SIG-M5 (cell line): ENCODE measurements around the gene ABHD12.

Source experiments
- DNase-seq: peaks from one replicate; lab custom pipeline; 2025; lab: John Stamatoyannopoulos, UW

The ABHD12 gene

GRCh38 chr20:25380945-25381614 lies 9.6 kb downstream of the ABHD12 start:
- no peak for DNase-seq

DNA sequence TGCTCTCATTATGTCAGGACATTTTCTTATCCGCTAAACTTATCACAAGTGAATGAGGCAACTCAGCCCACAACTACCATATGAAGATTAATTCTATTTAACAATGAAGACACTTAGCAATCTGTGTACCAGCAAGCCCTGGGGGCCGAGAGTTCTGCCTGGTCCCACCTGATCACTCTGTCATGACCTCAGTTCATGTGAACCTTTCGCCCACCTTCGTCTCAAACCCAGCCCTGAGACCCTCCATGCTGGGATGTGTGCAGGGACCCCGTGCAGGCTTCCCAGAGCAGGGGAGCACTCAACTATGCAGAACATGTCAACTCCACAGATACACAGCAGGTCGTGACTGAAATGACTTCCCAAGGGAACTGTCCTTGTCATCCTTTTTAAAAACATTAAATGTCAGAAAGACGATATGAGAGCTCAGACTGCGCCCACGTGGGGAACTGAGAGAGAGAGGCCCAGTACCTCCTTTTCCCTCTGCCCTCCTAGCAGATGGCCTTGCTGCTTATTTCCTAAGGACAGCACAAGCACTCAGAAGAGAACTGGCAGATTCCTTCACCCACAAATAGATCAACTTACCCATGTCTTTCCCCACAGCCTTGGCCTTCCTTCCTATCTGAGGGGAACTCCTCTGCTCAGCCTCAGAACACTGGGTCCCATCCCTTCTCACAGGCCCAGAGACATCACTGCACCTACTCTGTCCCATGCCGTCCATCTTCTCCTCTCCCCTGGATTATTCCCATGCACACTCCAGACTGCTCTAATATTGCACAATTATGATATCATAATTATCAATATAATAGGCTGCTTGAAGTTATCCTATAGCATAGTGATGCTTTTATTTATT lies 11.5 kb downstream of the ABHD12 start:
- no peak for DNase-seq

- DNase-seq = no peak
Observed at GRCh38 chr20:25378189-25378883, 12.3 kb downstream of the ABHD12 start.

- no peak for DNase-seq
Observed at GRCh38 chr20:25376886-25377285, 13.7 kb downstream of the ABHD12 start.

DNA sequence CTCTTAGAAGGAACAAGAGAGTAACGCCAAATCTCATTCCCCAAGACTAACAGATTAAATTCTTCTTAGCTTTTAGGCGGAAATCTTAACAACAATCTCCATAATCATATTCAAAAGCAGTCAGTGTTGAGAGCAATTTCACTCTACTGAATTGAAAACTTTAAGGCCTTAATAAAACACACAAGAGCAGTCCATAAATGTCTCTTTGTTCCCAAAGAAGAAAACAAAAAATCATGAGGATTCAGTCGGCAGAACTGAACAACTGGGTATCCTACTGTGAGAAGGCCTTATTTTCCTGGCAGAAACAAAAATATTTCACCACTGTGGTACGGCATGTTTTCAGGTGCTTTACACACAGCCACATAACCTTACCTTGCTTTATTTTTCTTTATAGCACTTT lies 14.4 kb downstream of the ABHD12 start:
- DNase-seq = no peak

DNA sequence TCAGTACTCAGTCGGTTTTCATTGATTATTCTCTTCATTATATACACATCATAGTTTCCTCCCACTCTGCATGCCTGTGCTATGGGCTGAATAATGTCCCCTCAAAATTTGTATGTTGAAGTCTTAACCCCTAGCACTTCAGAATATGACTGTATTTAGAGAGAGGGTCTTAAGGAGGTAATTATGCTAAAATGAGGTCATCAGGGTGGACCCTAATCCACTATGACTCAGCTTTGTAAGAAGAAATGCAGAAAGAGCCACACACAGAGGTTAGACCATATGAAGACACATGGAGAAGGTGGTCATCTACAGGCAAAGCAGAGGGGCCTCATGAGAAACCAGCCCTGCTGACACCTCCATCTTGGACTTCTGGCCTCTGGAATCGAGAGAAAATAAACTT lies 15.8 kb downstream of the ABHD12 start:
- no peak for DNase-seq

DNA sequence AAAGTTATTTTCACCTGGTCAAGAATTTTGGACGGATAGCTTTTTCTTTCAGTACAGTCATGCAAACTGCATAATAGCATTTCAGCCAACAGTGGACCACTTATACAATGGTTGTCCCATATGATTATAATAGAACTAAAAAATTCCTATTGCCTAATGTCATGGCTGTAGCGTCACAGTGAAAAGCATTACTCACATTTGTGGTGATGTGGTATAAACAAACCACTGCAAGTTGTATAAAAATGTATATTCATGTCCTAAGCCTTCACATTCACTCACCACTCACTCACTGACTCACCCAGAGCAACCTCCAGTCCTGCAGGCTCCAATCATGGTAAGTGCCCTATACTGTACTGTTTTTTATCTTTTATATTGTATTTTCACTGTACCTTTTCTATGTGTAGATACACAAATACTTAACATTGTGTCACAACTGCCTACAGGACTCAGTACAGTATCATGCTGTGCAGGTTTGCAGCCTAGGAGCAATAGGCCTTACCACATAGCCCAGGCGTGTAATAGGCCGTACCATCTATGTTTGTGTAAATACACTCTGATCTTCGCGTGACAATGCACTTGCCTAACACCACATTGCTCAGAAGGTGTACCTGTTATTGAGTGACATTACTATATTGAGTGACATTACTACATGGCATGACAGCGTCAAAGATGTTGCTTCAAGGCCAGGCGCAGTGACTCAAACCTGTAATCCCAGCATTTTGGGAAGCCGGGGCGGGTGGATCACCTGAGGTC lies 17.9 kb downstream of the ABHD12 start:
- no peak for DNase-seq

DNA sequence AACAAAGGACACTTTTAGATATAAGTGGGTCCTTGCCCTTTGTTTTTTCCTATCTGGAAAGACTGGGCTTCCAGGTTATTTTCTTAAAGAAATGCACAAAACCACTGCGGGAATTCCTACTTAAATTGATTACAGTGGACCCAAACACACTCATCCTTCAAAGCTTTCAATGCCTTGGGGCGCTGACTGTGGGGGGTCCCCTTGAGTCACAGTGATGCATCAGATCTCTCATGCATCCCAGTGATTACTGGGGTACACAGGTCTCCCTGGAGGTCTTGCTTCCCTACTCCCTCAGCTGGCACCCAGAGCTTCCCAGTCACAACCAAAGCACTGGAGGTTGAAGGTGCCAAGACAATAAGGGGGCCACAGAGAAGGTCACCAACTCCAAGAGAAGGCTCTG lies 20.7 kb downstream of the ABHD12 start:
- no peak for DNase-seq

DNA sequence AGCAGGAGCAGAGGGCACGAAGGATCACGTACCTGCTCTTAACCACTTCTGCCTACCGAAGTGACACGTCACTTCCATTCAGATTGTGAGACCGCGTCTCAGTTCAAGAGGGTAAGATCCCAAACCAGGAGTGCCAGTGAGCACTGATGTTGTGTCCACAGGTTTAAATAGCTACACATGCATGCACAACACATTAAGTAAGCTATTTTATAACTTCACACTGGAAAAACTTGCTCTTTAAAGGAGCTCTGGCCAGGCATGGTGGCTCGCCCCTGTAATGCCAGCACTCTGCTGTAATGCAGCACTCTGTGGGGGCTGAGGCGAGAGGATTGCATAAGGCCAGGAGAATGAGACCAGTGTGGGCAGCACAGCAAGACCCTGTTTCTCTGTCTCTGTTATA lies 21.1 kb downstream of the ABHD12 start:
- no peak for DNase-seq

- DNase-seq = no peak
Observed at GRCh38 chr20:25368976-25369375, 21.7 kb downstream of the ABHD12 start.

DNA sequence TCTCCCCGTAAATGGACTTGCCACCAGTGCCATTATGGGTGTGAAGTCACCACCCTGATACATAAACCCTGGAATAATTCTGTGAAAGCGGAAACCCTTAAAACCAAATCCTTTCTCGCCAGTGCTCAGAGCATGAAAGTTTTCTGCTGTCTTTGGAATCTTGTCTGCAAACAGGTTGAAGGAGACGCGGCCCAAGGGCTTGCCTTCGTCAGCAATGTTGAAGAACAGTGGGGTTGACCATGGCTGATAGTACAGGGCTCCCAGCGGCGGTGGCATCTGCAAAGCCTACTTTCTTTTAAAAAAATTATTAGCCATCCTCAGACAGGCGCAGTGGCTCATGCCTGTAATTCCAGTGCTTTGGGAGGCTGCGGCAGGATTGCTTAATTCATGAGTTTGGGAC lies 22.1 kb downstream of the ABHD12 start:
- DNase-seq = no peak

DNA sequence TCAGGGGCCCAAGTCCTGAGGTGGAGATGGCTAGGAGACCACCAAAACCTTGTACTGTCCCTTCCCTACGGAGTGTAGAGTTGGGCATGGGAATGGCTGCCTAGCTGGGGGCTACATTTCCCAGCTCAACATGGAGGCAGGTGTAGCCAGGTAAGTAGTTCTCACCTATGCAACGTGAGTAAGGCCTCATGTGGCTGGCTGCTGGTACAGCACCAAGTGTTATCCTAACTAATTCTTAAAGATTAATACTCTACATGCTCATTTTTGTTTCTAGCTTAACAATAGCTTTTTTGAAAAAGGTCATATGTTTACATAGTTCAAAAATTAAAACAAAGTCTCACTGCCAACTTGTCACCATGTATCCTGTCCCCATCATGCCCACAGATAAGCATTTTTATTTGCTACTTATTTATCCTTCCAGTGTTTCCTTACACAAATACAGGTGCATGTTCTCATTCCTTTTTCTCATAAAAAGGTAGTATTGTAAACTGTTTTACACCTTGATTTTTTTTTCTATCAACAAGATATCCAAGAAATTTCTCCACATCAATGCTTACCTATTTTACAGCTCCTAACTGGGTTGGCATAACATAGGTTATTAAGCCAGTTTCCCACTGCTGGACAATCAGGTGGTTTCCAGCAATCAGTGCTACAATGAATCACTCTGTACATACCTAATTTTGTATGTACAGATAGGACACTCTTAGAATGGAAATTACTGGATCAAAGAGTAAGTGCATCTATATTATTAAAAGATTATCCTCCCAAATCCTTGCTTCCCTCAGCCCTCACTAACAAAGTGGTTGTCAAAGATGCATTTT lies 25.5 kb downstream of the ABHD12 start:
- no peak for DNase-seq

DNA sequence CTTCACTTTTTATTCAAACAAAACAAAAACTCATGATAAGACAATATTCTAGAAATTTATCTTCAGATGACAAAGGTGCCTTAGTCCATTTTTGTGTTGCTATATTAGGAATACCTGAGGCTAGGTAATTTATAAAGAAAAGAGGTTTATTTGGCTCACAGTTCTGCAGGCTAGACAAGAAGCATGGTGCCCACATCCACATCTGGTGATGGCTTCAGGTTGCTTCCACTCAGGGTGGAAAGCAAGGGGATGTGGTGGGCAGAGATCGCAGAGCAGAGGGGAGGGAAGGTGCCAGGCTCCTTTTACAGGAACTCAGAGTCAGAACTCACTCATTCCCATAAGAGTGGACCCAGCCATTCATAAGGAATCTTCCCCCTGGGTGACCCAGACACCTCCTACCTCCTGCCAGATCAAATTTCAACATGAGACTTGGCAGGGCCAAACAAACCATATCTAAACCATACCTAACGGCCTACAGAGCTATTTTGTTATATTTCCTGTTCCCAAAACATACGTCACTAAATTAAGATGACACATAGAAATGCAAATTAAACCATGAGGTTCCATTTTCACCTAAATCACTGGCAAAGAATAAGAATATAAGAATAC lies 26.4 kb downstream of the ABHD12 start:
- no peak for DNase-seq

GRCh38 chr20:25361287-25361683 lies 29.4 kb downstream of the ABHD12 start:
- DNase-seq = no peak

GRCh38 chr20:25360631-25361286 lies 29.9 kb downstream of the ABHD12 start:
- DNase-seq = no peak

DNA sequence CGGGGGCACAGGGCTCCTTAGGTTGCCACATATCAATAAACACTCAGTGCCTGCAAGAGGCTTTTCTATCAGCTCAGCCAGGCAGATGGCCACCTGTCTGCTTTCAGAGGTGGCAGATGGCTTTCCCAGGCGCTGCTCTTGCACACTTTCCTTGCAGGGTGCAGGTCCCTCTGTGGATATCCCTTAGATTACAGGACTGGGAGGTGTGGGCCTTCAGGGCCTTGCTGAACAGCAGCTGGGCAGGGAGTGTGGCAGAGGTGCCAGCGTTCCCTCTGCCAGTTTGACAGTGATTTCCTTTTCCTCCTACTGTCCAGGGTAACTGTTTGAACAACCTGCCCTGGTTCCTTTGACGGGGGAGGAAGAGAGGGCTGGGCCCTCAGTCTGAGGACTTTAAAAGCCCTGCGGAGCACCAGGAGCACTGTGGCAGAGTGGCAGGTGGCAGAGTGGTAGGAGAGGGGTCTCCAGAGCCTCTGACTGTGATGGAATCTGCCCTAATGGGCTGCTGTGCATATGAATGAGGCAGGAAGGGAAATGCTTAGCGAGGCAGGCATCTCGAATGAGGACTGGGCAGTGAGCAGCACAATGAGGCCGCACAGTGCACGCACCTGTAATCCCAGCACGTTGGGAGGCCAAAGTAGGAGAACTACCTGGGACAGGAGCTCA lies 34.2 kb downstream of the ABHD12 start:
- no peak for DNase-seq

- DNase-seq = no peak
Observed at GRCh38 chr20:25355866-25356265, 34.8 kb downstream of the ABHD12 start.

DNA sequence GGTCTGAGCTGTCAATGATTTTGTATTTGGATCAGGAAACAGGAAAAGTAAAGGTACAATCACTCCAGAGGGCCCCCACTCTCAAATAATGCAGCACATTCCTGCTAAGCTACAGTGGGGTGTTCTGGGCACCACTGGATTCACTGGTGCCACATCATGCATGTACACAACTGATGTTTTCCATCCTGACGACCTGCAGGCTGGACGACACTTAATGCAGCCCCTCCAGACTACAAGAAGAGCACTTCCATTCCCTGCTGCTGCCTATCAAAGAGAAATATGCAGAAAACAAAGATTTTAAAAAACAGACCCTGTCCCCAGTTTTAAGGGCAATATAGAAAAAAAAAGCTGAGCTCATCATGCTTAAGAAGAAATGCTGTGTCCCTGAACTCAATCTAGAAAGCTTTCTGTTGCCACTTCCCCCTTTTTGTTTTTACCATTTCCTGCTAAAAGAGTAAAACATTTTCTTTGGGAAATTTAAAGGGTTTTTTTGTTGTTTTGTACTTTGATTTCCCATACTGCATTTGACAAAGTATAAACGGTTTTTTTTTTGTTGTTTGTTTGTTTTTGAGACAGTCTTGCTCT lies 35.5 kb downstream of the ABHD12 start:
- no peak for DNase-seq
